ENCODE results near the gene SGPP1. TPM values are rescaled to one million over a fixed set of nuclear protein-coding genes. Genes with fewer than 3 reads are reported as not detected.
"Not testable (repeated sequence)": the region's sequence is repeated elsewhere in the genome, so short reads cannot be mapped to it uniquely, and the experiment has no call there.

SGPP1 gene, protein sequence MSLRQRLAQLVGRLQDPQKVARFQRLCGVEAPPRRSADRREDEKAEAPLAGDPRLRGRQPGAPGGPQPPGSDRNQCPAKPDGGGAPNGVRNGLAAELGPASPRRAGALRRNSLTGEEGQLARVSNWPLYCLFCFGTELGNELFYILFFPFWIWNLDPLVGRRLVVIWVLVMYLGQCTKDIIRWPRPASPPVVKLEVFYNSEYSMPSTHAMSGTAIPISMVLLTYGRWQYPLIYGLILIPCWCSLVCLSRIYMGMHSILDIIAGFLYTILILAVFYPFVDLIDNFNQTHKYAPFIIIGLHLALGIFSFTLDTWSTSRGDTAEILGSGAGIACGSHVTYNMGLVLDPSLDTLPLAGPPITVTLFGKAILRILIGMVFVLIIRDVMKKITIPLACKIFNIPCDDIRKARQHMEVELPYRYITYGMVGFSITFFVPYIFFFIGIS
- 10 to 100 TPM; 24.3 to 40.1 (median 33.2) TPM for polyA plus RNA-seq (ENCODE audit: insufficient read length in 4 of 4)

DNA sequence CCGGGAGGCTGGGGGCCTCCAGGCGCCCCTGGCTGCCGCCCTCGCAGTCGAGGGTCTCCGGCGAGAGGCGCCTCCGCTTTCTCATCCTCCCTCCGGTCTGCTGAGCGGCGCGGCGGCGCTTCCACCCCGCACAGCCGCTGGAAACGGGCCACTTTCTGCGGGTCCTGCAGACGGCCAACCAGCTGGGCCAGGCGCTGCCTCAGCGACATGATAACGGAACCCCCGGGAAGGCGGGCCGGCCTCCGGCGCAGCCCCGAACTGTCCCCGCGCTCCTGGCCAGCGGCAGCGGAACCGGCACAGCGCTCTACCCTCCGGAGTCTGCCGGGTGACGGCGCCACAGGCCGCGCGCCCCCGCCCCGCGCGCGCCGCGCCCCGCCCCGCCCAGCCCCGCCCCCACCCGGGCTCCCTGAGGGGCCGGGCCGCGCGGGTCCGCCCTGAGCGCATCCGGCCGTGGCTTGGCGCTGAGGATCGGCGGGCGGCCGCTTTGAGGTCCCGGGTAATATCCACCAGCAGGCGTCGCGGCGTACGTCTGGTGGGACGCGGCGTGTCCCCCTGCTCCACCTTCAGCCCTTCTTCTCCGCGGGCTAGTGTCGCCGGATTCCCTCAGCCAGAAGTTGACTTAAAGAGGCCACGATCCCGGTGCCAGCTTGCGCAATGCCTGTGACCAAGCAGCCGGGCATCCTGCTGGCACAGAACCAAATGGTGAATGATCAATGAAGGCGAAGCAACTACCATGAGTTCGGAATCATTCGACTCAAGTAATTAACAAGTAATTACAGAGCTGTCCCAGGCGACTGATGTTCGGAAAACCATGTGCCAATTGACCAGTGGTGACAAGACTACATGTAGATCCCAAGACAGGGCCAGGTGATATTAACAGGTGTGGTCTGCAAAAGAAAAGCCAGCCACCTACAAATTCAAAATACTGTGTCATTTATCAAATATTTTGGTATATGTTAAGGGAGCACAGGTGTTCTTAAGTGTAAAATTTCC, at the start of gene SGPP1:
Gene SGPP1, minus strand, starts transcription at position 330 of the 993 bp plus-strand sequence. Its CDS starts 121 bp downstream, at position 209.
- peak in 2 of 4 donors; percentile 44 to 53 for DNase-seq (ENCODE audit: low read depth in 4 of 4, low spot score in 2 of 4)

- no peak for DNase-seq (ENCODE audit: low read depth in 4 of 4, low spot score in 2 of 4)
Measured at GRCh38 chr14:63777024-63777423, 49.2 kb upstream of the SGPP1 start.

DNA sequence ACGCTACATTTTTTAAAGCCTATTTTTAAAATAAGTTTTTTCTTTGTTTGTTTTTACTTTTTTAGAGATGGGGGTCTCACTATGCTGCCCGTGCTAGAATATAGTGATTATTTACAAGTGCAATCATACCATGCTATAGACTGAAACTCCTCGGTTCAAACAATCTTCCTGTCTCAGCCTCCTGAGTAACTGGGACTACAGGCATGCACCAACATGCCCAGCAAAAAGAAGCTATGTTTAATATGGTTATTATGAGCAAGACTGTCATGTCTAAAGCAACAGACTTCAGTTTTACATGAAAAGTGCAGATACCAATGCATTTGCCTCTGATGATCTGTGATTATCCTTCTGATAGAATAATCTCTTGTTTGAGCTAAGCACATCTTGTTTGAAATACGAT, 45.6 kb upstream of the SGPP1 start:
- no peak for DNase-seq (ENCODE audit: low read depth in 4 of 4, low spot score in 2 of 4)

DNA sequence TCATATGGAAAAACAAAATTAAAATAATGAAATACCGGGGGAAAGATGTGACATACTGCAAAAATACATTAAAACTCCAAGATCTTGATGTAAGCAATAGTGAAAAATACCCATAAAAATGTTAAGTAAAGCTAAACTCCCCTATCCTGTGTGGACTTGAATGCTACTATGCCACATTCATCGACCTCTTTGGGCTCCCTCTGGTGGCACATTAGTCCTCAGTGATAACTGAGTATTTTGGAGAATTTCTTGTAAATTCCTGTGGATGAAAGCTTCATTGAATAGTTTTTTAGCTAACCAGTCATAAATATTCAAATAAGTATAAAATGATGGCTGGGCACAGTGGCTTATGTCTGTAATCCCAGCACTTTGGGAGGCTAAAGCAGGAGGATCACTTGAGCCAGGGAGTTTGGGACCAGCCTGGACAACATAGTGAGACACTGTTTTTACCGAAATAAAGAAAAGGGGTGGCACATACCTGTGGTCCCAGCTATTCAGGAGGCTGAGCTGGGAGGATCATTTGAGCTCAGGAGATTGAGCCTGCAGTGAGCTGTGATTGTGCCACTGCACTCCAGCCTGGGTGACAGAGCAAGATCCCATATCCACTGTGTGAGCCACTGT, 42.4 kb upstream of the SGPP1 start:
- DNase-seq (ENCODE audit: low read depth in 4 of 4, low spot score in 2 of 4): peak in 1 of 4 donors; percentile 7

- DNase-seq (ENCODE audit: low read depth in 4 of 4, low spot score in 2 of 4): no peak
Measured at GRCh38 chr14:63766611-63767010, 38.7 kb upstream of the SGPP1 start.

DNA sequence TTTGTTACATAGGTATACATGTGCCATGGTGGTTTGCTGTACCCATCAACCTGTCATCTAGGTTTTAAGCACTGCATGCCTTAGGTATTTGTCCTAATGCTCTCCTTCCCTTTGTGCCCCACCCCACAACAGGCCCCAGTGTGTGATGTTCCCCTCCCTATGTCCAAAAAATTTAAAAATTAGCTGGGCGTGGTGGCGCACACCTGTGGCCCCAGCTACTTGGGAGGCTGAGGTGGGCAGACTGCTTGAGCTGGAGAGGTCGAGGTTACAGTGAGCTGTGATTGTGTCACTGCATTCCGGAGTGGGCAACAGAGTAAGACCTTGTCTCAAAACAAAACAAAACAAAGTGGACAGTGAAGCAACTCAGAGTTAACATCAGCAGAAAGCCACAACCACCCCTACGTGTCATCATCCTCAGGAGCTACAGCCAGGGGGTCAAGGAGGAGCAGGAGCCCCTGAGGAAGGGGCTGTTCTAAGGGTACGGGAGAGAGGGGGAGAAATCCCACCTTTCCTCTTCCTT, 36.8 kb upstream of the SGPP1 start:
- no peak for DNase-seq (ENCODE audit: low read depth in 4 of 4, low spot score in 2 of 4)

DNA sequence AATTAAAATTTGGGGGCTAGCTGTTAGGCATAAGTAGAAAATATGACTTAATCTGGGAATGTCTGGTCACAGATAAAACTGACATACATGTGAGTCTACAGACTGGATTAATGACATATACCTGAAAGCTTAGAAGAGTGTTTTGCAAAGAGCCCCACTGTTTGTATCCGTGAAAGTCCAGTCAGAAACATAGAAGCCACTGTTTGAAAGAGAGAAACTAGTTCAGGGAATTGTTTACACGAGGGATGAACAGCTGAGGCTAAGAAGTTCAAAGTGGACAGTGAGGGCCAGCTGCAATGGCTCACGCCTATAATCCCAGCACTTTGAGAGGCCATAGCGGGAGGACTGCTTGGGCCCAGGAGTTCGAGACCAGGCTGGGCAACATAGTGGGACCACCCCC, 36.2 kb upstream of the SGPP1 start:
- DNase-seq (ENCODE audit: low read depth in 4 of 4, low spot score in 2 of 4): no peak

DNA sequence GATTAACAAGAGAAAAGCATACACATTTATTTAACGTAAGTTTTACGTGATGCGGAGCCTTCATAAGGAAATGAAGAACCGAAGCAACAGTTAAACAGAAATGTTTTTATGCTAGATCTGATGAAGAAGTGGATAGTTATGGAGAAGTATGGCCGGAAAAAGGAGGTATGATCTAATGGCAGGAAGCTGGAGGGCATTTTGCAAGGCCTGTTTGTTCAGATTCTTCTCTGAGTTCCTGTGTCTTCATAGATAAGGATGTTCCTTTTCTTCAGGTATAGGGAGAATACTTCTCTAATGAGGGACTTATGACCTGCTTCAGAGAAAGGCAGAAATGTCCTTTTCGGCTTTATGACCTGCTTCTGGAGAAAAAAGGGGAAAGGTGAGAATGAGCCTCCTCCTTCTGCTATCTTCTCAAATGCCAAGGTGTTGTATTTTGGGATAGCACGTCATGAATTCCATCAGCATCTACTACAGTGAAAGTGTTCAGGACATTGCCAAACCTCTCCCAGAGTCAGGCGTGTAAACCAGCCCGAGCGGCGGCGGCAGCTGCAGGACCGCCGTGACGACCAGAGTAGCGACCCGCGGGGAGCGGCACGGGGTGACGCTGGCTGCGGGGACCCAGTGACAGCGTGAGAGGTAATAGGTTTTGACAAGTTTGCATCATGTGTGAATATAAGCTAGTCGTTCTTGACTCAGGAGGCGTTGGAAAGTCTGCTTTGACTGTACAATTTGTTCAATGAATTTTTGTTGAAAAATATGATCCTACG, 33.7 kb upstream of the SGPP1 start:
- DNase-seq (ENCODE audit: low read depth in 4 of 4, low spot score in 2 of 4): no peak

- no peak for DNase-seq (ENCODE audit: low read depth in 4 of 4, low spot score in 2 of 4)
Measured at GRCh38 chr14:63760014-63760413, 32.1 kb upstream of the SGPP1 start.

DNA sequence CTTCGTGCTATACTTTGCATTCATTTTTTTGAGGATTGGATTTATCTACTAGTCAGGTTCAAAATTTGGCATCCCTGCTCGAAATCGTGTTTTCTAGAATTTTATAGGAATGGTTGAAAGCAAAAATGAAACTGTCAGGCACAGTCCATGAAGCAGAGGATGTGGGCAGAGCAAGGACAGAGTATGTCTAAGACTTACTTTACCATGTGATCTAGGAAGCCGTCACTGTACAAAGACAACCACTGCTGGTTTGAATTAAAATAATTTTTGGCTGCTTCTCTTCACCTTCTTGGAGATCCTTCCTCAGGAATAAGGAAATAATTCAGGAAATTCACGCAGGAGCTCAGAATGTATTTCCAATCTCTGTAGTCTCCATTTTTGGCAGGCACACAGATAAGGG, 31.6 kb upstream of the SGPP1 start:
- no peak for DNase-seq (ENCODE audit: low read depth in 4 of 4, low spot score in 2 of 4)

GRCh38 chr14:63757211-63757610, 29.3 kb upstream of the SGPP1 start:
- DNase-seq (ENCODE audit: low read depth in 4 of 4, low spot score in 2 of 4): no peak

DNA sequence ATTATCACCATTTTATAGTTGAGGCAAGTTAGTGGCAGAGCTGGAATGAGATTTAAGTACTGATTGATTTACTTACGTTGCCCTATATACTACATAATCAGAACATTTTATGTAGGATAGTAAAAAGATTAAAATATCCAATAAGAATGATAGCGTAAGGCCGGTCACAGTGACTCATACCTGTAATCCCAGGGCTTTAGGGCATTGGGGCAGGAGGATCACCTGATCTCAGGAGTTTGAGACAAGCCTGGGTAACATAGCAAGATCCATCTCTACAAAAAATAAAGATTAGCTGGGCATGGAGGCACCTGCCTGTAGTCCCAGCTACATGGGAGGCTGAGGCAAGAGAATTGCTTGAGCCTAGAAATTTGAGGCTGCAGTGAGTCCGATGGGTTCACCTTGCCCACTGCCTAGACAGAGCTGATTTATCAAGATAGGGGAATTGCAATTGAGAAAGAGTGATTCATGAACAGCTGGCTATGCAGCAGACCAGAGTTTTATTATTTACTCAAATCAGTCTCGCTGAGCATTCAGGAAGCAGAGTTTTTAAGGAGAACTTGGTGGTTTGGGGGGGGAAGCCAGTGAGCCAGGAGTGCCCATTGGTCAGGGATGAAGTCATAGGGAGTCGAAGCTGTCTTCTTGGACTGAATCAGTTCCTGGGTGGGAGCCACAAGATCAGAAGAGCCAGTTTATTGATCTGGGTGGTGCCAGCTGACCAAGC, 24.7 kb upstream of the SGPP1 start:
- DNase-seq (ENCODE audit: low read depth in 4 of 4, low spot score in 2 of 4): no peak

DNA sequence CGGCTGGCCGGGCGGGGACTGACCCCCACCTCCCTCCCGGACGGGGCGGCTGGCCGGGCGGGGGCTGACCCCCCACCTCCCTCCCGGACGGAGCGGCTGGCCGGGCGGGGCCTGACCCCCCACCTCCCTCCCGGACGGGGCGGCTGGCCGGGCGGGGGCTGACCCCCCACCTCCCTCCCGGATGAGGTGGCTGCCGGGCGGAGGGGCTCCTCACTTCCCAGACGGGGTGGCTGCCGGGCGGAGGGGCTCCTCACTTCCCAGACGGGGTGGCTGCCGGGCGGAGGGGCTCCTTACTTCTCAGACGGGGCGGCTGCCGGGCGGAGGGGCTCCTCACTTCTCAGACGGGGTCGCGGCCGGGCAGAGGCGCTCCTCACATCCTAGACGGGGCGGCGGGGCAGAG, 23.2 kb upstream of the SGPP1 start:
- DNase-seq (ENCODE audit: low read depth in 4 of 4, low spot score in 2 of 4): not testable (repeated sequence)

DNA sequence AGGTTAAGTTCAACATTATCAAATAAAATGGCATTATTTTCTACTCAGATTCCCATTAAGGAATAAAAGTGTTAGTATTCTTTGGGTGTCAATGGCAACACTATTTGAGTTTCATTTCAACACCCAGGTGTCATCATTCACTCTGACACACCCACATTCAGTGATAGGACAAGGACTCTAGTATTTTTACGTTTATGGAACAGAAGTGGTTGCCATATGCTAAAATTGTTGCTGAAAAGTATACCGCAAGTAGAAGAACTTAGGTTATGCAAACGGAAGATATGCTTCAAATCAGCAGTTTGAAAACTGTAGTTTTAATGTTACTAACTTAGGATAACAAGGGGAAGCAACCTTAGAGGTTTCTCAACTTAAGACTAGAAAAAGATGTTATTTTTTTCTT, 20.0 kb upstream of the SGPP1 start:
- DNase-seq (ENCODE audit: low read depth in 4 of 4, low spot score in 2 of 4): no peak

DNA sequence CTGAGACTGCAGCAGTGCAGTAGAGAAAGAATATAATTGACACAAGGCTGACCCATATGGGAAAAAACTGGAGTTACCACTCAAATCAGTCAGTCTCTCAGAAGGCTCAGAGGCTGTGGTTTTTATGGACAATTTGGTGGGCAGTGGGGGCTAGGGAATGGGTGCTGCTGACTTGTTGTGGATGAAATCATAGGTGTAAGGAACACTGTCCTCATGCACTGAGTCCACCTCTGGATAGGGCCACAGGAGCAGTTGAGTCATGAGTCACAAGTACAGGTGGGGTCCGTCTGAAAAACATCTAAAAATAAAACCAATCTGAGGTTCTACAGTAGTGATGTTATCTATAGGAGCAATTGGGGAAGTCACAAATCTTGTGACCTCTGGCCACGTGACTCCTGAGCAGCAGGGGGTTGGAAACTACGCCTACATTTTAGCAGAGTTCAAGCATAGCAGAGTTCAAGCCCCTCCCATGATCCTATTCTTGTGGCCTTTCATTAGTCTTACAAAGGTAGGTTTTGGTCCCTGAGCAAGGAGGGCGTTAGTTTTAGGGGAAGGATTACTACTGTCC, 18.1 kb upstream of the SGPP1 start:
- DNase-seq (ENCODE audit: low read depth in 4 of 4, low spot score in 2 of 4): no peak

DNA sequence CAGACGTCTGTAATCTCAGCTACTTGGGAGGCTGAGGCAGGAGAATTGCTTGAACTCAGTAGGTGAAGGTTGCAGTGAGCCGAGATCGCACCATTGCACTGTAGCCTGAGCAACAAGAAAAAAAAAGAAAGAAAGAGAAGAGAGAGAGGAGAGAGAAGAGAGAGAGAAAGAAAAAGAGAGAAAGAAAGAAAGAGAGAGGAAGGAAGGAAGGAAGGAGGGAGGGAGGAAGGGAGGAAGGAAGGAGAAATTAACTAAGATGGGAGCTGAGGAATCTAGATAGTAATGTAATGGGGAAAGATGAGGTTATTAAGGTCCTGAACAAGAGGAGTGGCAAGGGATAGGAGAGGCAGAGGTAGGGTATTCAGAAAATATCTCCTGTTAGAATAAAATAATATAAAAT, 17.4 kb upstream of the SGPP1 start:
- DNase-seq (ENCODE audit: low read depth in 4 of 4, low spot score in 2 of 4): no peak

- no peak for DNase-seq (ENCODE audit: low read depth in 4 of 4, low spot score in 2 of 4)
Measured at GRCh38 chr14:63737582-63738006, 9.7 kb upstream of the SGPP1 start.

- DNase-seq (ENCODE audit: low read depth in 4 of 4, low spot score in 2 of 4): no peak
Measured at GRCh38 chr14:63735720-63736119, 7.9 kb upstream of the SGPP1 start.

DNA sequence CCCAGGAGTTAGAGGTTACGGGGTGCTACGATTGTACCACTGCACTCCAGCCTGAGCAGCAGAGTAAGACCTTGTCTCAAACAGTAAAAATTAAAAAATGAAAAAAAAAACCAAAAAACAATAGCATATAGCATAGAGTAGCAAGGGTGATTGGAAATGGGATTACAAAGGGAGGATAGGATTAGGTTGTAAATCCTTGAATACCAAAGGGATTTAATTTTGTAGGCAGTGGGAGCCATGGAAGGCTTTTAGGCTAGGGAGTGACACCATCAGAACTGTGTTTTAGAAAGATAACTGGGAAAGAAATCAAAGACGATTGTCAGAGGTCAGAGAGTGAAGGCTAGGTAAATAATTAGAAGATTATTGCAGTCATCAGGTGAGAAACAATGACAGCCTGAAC, 2.8 kb upstream of the SGPP1 start:
- no peak for DNase-seq (ENCODE audit: low read depth in 4 of 4, low spot score in 2 of 4)

Data from left renal cortex interstitium (tissue), 4 donors.